Measurements from ENCODE around the gene GGTLC1. TPM values are rescaled to one million over a fixed set of nuclear protein-coding genes. Genes with fewer than 3 reads are reported as not detected.

The GGTLC1 gene
- total RNA-seq, 2 experiments from 2014 or later: not detected

- no peaks in the 10 kb centered on the region for H3K36me3 Mint-ChIP-seq (ENCODE audit: low read depth)
- no peak overlapping the region for H3K4me3 Mint-ChIP-seq
- intact Hi-C loops (cut with micrococcal nuclease): no loop called here
- no peaks in the 10 kb centered on the region for H3K27me3 Mint-ChIP-seq
- no peak overlapping the region for H3K27ac Mint-ChIP-seq
- CTCF ChIA-PET: no interaction called here
- POLR2A ChIA-PET: interaction anchor here (0.6 kb wide), 1 partner anchor 124 kb away, joined by 3 read pairs; no protein-coding TSS in a partner anchor
- H3K4me1 Mint-ChIP-seq (ENCODE audit: low read depth): no peaks in the 10 kb centered on the region
- DNase-seq: no peak
- no peak for ATAC-seq
- TF ChIP-seq CTCF (IDR thresholded peaks at IDR 0.05): no peak
- H3K9me3 Mint-ChIP-seq: no peaks in the 10 kb centered on the region
These were observed 13.6 kb downstream of the GGTLC1 start for GRCh38 chr20:23974966-23975365.

- Mint-ChIP-seq H3K27me3 (no peaks in the 10 kb centered on the region), H3K9me3 (peaks cover 3% of the 10 kb centered on the region), H3K36me3 (ENCODE audit: low read depth) (no peaks in the 10 kb centered on the region), H3K4me1 (ENCODE audit: low read depth) (no peaks in the 10 kb centered on the region), H3K4me3 (no peak overlapping the region), H3K27ac (no peak overlapping the region)
- ChIA-PET POLR2A (no interaction called here), CTCF (no interaction called here)
- intact Hi-C loops (cut with micrococcal nuclease): no loop called here
- no peak for TF ChIP-seq CTCF (IDR thresholded peaks at IDR 0.05)
- no peak for ATAC-seq
- DNase-seq: no peak
These were observed 17.3 kb downstream of the GGTLC1 start for GRCh38 chr20:23971310-23971709.

GRCh38 chr20:23970049-23970448 is 18.5 kb downstream of the GGTLC1 start:
- ChIA-PET POLR2A (no interaction called here), CTCF (no interaction called here)
- no peak for TF ChIP-seq CTCF (IDR thresholded peaks at IDR 0.05)
- H3K27me3 Mint-ChIP-seq: no peaks in the 10 kb centered on the region
- no peak overlapping the region for H3K4me3 Mint-ChIP-seq
- ATAC-seq (no peak), DNase-seq (no peak)
- H3K27ac Mint-ChIP-seq: no peak overlapping the region
- no peaks in the 10 kb centered on the region for H3K36me3 Mint-ChIP-seq (ENCODE audit: low read depth)
- no peaks in the 10 kb centered on the region for H3K4me1 Mint-ChIP-seq (ENCODE audit: low read depth)
- peaks cover 3% of the 10 kb centered on the region for H3K9me3 Mint-ChIP-seq
- intact Hi-C loops (cut with micrococcal nuclease): no loop called here

- ChIA-PET POLR2A (no interaction called here), CTCF (no interaction called here)
- TF ChIP-seq CTCF (IDR thresholded peaks at IDR 0.05): no peak
These were observed 21.0 kb downstream of the GGTLC1 start for GRCh38 chr20:23967616-23967979.

GRCh38 chr20:23966927-23967615 is 21.5 kb downstream of the GGTLC1 start:
- H3K27me3 Mint-ChIP-seq: peaks cover 6% of the 10 kb centered on the region
- H3K4me1 Mint-ChIP-seq (ENCODE audit: low read depth): no peaks in the 10 kb centered on the region
- ChIA-PET POLR2A (no interaction called here), CTCF (interaction anchor here (1.2 to 1.4 kb wide), 2 partner anchors 29 to 135 kb away, joined by 3 to 4 read pairs; no protein-coding TSS in a partner anchor)
- no peak for TF ChIP-seq CTCF (IDR thresholded peaks at IDR 0.05)
- DNase-seq: no peak
- ATAC-seq: no peak
- H3K27ac Mint-ChIP-seq: no peak overlapping the region
- peaks cover 7% of the 10 kb centered on the region for H3K9me3 Mint-ChIP-seq
- H3K36me3 Mint-ChIP-seq (ENCODE audit: low read depth): no peaks in the 10 kb centered on the region
- no peak overlapping the region for H3K4me3 Mint-ChIP-seq
- intact Hi-C loops (cut with micrococcal nuclease): no loop called here

More at GRCh38 chr20:23967616-23967979, 21.0 kb downstream of the GGTLC1 start:
- H3K27me3 Mint-ChIP-seq: peaks cover 2% of the 10 kb centered on the region
- H3K4me3 Mint-ChIP-seq: no peak overlapping the region
- H3K36me3 Mint-ChIP-seq (ENCODE audit: low read depth): no peaks in the 10 kb centered on the region
- DNase-seq (no peak), ATAC-seq (no peak)
- H3K27ac Mint-ChIP-seq: no peak overlapping the region
- intact Hi-C loops (cut with micrococcal nuclease): no loop called here
- no peaks in the 10 kb centered on the region for H3K4me1 Mint-ChIP-seq (ENCODE audit: low read depth)
- peaks cover 7% of the 10 kb centered on the region for H3K9me3 Mint-ChIP-seq

Data from activated CD8-positive, alpha-beta T cell treated with anti-CD3 and anti-CD28 coated beads for 36 hours (primary cell).